ENCODE data around the gene TDRD1.

DNA sequence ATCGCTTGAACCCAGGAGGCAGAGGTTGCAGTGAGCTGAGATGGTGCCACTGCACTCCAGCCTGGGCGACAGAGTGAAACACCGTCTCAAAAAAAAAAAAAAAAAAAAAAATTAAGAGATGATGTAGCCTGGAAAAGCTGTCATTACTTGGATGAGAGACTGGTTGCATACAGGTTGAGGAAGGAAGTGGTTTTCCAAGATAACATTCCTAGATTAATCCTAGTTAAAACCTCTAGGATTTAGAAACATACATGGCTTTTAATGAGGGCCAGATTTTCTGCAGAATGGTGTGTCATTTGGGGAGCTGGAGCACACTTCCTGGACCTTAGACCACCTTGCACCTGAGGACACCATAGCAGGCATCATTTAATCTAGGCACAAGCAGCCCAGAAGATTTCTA lies 77.7 kb downstream of the TDRD1 start:
- TF ChIP-seq, protein P1, sequence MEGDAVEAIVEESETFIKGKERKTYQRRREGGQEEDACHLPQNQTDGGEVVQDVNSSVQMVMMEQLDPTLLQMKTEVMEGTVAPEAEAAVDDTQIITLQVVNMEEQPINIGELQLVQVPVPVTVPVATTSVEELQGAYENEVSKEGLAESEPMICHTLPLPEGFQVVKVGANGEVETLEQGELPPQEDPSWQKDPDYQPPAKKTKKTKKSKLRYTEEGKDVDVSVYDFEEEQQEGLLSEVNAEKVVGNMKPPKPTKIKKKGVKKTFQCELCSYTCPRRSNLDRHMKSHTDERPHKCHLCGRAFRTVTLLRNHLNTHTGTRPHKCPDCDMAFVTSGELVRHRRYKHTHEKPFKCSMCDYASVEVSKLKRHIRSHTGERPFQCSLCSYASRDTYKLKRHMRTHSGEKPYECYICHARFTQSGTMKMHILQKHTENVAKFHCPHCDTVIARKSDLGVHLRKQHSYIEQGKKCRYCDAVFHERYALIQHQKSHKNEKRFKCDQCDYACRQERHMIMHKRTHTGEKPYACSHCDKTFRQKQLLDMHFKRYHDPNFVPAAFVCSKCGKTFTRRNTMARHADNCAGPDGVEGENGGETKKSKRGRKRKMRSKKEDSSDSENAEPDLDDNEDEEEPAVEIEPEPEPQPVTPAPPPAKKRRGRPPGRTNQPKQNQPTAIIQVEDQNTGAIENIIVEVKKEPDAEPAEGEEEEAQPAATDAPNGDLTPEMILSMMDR (IDR thresholded peaks at IDR 0.05): no peak
- no peak for TF ChIP-seq EP300 (IDR thresholded peaks at IDR 0.05)

Data from stomach (tissue), 4 donors.